MCF 10A (cell line): ENCODE data around the gene CRKL. TPM values are rescaled to one million over a fixed set of nuclear protein-coding genes. Genes with fewer than 3 reads are reported as not detected.

Experiments
- BruUV-seq: library from RNA; stranded (reverse); fragments of 400-500 nt; replicated peaks from 2 replicates; lab custom pipeline; 2021; lab: Mats Ljungman, UMichigan
- CTCF ChIA-PET: fragments of 300-600 bp; sonication (Branson Sonifier 250); formaldehyde crosslinking; extraction: SDS; loops from one replicate; lab custom pipeline; 2021; ENCODE audit warnings: antibody characterized with exemption, inconsistent platforms; lab: Yijun Ruan, JAX
- POLR2A ChIA-PET: fragments of 300-600, 350-650 bp; sonication (Branson Sonifier 250); formaldehyde crosslinking; extraction: SDS; loops from one replicate; lab custom pipeline; 2020; ENCODE audit warnings: antibody characterized with exemption, inconsistent platforms; lab: Yijun Ruan, JAX
- DNase-seq: peaks from one replicate; pipeline ENCODE4 v3.0.0-alpha.2; 2018; ENCODE audit not compliant: unreplicated experiment
- H3K27ac Mint-ChIP-seq: one replicate; pipeline ENCODE4 v1.8.0; 2022; ENCODE audit warnings: mild to moderate bottlenecking, low read depth, mixed read lengths; ENCODE audit not compliant: unreplicated experiment
- H3K27me3 Mint-ChIP-seq: one replicate; pipeline ENCODE4 v1.8.0; 2022; ENCODE audit warnings: mixed read lengths; ENCODE audit not compliant: insufficient read depth, unreplicated experiment
- H3K36me3 Mint-ChIP-seq: one replicate; pipeline ENCODE4 v1.8.0; 2022; ENCODE audit warnings: mild to moderate bottlenecking, moderate library complexity, mixed read lengths; ENCODE audit not compliant: insufficient read depth, unreplicated experiment
- H3K4me1 Mint-ChIP-seq: one replicate; pipeline ENCODE4 v1.8.0; 2022; ENCODE audit warnings: mixed read lengths; ENCODE audit not compliant: insufficient read depth, unreplicated experiment
- H3K4me3 Mint-ChIP-seq: one replicate; pipeline ENCODE4 v1.8.0; 2022; ENCODE audit warnings: mild to moderate bottlenecking, moderate library complexity, mixed read lengths; ENCODE audit not compliant: unreplicated experiment
- H3K9me3 Mint-ChIP-seq: one replicate; pipeline ENCODE4 v1.8.0; 2022; ENCODE audit warnings: mixed read lengths; ENCODE audit not compliant: unreplicated experiment
- intact Hi-C: fragments of 100-400 bp; cut with micrococcal nuclease; formaldehyde crosslinking; loops from 2 replicates; pipeline ENCODE4 v1.14.1; 2022
- total RNA-seq: library from RNA; stranded (reverse); gene quantifications from 2 replicates; pipeline ENCODE4 v1.2.3, GENCODE V29; 2022
- TF ChIP-seq, protein P1 (sequence below): fragments of 200-600 bp; IDR thresholded peaks from one replicate; pipeline ENCODE4 v1.8.0; 2022; ENCODE audit warnings: antibody characterized with exemption, mild to moderate bottlenecking; ENCODE audit not compliant: unreplicated experiment

Gene CRKL
- total RNA-seq, 1 experiment from 2014 or later = 74.0 TPM

DNA sequence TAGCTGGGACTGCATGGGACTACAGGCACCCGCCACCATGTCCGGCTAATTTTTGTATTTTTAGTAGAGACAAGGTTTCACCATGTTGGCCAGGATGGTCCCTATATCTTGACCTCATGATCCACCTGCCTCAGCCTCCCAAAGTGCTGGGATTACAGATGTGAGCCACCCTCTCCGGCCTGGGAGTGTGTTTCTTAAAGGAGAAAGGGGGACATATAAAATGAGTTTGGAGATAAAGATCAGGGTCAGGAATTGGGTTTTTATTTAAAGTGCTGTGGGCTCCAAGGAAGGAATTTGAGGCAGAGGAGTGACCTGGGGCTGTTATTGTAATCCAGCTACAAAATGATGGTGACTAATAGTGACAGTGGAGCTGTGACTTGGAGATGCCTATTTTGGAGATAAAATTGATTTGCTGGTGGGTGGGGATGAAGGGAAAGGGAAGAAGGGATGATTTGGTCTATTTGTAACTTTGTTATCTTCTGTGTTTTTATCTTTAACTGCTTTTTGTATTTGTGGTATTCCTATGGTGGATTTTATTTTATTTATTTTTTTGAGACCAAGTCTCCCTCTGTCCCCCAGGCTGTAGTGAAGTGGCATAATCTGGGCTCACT lies 5.0 kb downstream of the CRKL start:
- TF ChIP-seq, protein P1, sequence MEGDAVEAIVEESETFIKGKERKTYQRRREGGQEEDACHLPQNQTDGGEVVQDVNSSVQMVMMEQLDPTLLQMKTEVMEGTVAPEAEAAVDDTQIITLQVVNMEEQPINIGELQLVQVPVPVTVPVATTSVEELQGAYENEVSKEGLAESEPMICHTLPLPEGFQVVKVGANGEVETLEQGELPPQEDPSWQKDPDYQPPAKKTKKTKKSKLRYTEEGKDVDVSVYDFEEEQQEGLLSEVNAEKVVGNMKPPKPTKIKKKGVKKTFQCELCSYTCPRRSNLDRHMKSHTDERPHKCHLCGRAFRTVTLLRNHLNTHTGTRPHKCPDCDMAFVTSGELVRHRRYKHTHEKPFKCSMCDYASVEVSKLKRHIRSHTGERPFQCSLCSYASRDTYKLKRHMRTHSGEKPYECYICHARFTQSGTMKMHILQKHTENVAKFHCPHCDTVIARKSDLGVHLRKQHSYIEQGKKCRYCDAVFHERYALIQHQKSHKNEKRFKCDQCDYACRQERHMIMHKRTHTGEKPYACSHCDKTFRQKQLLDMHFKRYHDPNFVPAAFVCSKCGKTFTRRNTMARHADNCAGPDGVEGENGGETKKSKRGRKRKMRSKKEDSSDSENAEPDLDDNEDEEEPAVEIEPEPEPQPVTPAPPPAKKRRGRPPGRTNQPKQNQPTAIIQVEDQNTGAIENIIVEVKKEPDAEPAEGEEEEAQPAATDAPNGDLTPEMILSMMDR = no peak
- intact Hi-C loops = no loop called here
- no TSS peak for BruUV-seq
- Mint-ChIP-seq H3K36me3 (peaks cover 23% of the 10 kb centered on the region), H3K9me3 (no peaks in the 10 kb centered on the region), H3K4me1 (peaks cover 42% of the 10 kb centered on the region), H3K4me3 (peak overlapping the region; percentile 68), H3K27me3 (no peaks in the 10 kb centered on the region), H3K27ac (no peak overlapping the region)
- ChIA-PET CTCF (interaction anchor here (0.7 to 2.7 kb wide), 5 partner anchors 9 to 1030 kb away, joined by 3 to 14 read pairs (median 3); partner anchors contain the start of gene PPM1F), POLR2A (interaction anchor here (0.6 to 4.3 kb wide), 6 partner anchors 9 to 273 kb away, joined by 3 to 31 read pairs (median 6); no protein-coding TSS in a partner anchor)
- DNase-seq = no peak

- DNase-seq = no peak
- TF ChIP-seq, protein P1 = no peak
- peaks cover 38% of the 10 kb centered on the region for H3K36me3 Mint-ChIP-seq
- intact Hi-C loops = no loop called here
- ChIA-PET POLR2A (interaction anchor here (0.6 to 1.9 kb wide), 6 partner anchors 9 to 79 kb away, joined by 3 to 11 read pairs (median 4); partner anchors contain the start of gene CRKL), CTCF (interaction anchor here (0.6 to 2.1 kb wide), 2 partner anchors 9 to 25 kb away, joined by 3 to 13 read pairs; partner anchors contain the start of gene CRKL)
- H3K4me3 Mint-ChIP-seq = no peak overlapping the region
- no TSS peak for BruUV-seq
- no peaks in the 10 kb centered on the region for H3K9me3 Mint-ChIP-seq
- peak overlapping the region; percentile 20 for H3K27ac Mint-ChIP-seq
- peaks cover 32% of the 10 kb centered on the region for H3K4me1 Mint-ChIP-seq
- no peaks in the 10 kb centered on the region for H3K27me3 Mint-ChIP-seq
Observed at GRCh38 chr22:20926243-20926642, 9.0 kb downstream of the CRKL start.

DNA sequence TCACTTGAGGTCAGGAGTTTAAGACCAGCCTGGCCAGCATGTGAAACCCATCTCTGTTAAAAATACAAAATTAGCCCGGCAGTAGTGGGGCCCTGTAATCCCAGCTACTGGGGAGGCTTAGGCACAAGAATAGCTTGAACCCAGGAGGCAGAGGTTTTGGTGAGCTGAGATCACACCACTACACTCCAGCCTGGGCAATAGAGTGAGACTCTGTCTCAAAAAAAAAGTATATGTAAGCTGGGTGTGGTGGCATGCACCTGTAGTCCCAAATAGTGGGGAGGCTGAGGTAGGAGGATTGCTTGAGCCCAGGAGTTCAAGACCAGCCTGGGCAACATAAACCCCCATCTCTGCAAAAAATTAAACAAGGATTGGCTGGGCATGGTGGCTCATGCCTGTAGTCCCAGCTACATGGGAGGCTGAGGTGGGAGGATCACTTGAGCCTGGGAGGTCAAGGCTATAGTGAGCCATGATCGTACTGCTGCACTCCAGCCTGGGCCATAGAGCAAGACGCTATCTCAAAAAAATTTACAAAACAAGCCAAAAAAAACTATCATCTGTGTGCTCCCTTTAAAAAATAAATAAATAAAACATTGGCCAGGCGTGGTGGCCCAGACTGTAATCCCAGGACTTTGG lies 10.8 kb downstream of the CRKL start:
- no peak overlapping the region for H3K4me3 Mint-ChIP-seq
- TF ChIP-seq, protein P1 = no peak

GRCh38 chr22:20928573-20928967 lies 11.4 kb downstream of the CRKL start:
- Mint-ChIP-seq H3K27ac (no peak overlapping the region), H3K27me3 (no peaks in the 10 kb centered on the region), H3K4me1 (peaks cover 19% of the 10 kb centered on the region), H3K4me3 (no peak overlapping the region), H3K9me3 (no peaks in the 10 kb centered on the region), H3K36me3 (peaks cover 39% of the 10 kb centered on the region)
- no peak for DNase-seq
- TF ChIP-seq, protein P1 = no peak
- intact Hi-C loops = no loop called here
- no TSS peak for BruUV-seq
- ChIA-PET CTCF (interaction anchor here (0.8 to 1.6 kb wide), 5 partner anchors 8 to 173 kb away, joined by 3 to 10 read pairs (median 3); partner anchors contain the start of gene CRKL), POLR2A (interaction anchor here (1.1 kb wide), 1 partner anchor 11 kb away, joined by 3 read pairs; the partner anchor contains the start of gene CRKL)

More for the DNA sequence above, 10.8 kb downstream of the CRKL start:
- ChIA-PET POLR2A (interaction anchor here (1.1 kb wide), 1 partner anchor 11 kb away, joined by 3 read pairs; the partner anchor contains the start of gene CRKL), CTCF (interaction anchor here (0.8 to 1.6 kb wide), 4 partner anchors 8 to 33 kb away, joined by 3 to 10 read pairs (median 4); partner anchors contain the start of gene CRKL)
- H3K9me3 Mint-ChIP-seq = no peaks in the 10 kb centered on the region
- intact Hi-C loops = no loop called here
- no peak overlapping the region for H3K27ac Mint-ChIP-seq
- BruUV-seq = no TSS peak
- no peak for DNase-seq
- no peaks in the 10 kb centered on the region for H3K27me3 Mint-ChIP-seq
- H3K36me3 Mint-ChIP-seq = peaks cover 38% of the 10 kb centered on the region
- H3K4me1 Mint-ChIP-seq = peaks cover 19% of the 10 kb centered on the region
